BE2C (cell line): ENCODE data around the gene ASPSCR1.

ENCODE experiments used
- DNase-seq: peaks from one replicate; pipeline ENCODE4 v3.0.0-alpha.2; 2020
- H3K27me3 ChIP-seq: fragments of 250-450 bp; sonication (Bioruptor Pico); 2 replicates; pipeline ENCODE4 v1.5.1; 2020; ENCODE audit warnings: mild to moderate bottlenecking
- H3K36me3 ChIP-seq: fragments of 250-450 bp; sonication (Bioruptor Pico); 2 replicates; pipeline ENCODE4 v1.5.1; 2020; ENCODE audit warnings: mild to moderate bottlenecking
- H3K4me1 ChIP-seq: fragments of 250-450 bp; sonication (Bioruptor Pico); 2 replicates; pipeline ENCODE4 v1.5.1; 2020
- H3K4me3 ChIP-seq: 2 replicates; pipeline ENCODE4 v1.5.1; 2011; ENCODE audit warnings: low read depth, low read length
- H3K9me3 ChIP-seq: fragments of 250-450 bp; sonication (Bioruptor Pico); 2 replicates; pipeline ENCODE4 v1.5.1; 2020
- TF ChIP-seq, protein P1 (sequence below): IDR thresholded peaks from 2 replicates; pipeline ENCODE4 v1.5.1; 2012; ENCODE audit warnings: mild to moderate bottlenecking, low read depth, low read length

The ASPSCR1 gene

DNA sequence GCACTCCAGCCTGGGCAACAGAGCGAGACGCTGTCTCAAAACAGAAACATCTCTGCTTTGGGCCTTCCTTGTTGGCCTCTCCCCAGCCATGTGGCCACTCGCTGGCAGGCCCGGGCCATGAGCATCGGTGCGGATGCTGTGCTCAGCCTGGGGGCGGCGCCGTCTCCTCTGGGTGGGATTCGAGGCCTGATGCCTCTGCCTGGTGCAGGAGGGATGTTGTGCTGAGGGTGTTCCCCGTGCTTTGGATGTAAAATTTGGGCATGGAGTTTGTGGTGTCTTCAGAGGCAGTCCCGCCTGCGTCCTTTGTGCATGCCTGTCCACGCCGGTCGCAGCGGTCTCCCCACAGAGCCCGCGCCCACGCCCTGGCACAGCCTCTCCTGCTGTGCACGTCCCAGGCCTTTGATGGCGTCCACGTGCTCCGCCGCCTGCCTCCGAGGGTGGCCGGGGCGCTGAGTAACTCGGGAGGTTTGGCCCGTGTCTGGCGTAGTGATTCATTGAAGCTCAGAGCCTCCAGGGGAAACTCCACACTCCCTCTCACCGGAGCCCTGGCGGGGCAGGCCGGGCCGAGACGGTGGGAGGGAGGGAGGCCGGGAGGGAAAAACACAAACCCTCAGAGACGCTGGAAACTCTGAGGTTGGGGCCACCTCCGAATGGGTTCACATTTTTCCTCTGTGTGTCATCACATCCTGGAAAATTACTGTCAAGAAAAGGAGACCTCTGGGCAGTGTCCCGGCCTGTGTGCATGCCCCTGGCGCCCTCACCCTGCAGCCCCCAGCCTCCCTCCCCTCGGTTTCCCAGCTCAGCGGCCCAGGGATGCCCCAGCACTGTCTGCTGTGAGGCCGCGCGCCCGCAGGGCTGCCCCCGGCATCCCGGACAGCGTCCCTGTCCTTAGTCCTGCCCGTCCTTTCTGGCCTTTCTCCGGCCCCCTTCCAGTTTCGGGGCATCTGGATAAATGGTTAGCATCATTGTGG lies 26.3 kb downstream of the ASPSCR1 start:
- TF ChIP-seq, protein P1, sequence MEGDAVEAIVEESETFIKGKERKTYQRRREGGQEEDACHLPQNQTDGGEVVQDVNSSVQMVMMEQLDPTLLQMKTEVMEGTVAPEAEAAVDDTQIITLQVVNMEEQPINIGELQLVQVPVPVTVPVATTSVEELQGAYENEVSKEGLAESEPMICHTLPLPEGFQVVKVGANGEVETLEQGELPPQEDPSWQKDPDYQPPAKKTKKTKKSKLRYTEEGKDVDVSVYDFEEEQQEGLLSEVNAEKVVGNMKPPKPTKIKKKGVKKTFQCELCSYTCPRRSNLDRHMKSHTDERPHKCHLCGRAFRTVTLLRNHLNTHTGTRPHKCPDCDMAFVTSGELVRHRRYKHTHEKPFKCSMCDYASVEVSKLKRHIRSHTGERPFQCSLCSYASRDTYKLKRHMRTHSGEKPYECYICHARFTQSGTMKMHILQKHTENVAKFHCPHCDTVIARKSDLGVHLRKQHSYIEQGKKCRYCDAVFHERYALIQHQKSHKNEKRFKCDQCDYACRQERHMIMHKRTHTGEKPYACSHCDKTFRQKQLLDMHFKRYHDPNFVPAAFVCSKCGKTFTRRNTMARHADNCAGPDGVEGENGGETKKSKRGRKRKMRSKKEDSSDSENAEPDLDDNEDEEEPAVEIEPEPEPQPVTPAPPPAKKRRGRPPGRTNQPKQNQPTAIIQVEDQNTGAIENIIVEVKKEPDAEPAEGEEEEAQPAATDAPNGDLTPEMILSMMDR: no peak
- Histone ChIP-seq H3K4me3 (no peak overlapping the region), H3K9me3 (no peaks in the 10 kb centered on the region), H3K4me1 (peaks cover 23% of the 10 kb centered on the region), H3K36me3 (no peaks in the 10 kb centered on the region; the same call in 1 of the 2 replicates), H3K27me3 (no peaks in the 10 kb centered on the region)
- peak; percentile 72 for DNase-seq

DNA sequence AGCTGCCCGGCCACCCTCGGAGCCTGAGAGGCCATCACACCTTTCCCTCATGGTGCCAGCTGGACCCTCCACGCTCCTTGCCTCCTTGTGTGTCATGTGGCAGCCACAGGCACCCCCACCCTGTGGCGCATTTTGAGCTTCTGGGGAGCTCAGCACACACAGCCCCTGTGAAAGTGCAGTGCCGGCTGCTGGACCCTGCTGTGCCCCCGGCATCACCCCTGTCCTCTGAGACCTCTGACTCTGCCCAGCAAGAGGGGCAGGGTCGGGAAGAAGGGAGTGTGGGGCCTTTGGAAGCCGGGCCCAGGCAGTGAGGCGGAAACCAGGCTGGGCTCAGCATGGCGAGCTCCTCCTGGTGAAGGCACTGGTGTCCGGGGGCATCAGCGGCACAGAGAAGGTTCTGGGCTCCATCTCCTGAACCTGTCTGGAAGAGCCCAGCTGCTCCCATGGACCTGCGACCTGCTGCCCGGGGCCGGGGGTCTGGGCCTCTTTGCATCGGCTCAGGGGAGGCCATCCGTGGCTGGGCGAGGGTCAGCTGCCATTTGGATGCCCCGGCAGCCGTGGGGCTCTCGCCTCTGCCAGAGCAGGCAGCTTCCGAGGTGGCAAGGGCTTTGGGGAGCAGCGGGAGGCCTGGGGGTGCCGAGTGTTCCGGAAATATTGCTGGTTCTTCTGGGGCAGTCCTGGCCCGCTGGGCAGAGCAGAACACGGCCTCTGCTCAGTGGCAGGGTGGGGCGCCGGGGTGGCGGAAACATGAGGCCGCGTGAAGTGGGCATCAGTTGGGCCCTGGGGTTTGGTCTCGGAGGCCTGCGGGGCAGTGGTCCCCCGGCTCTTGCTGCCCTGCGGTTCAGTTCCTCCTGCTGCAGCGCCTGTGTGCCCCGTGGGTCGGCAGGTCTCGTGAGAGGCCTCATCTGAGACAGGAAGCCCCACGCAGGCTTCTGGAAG lies 27.4 kb downstream of the ASPSCR1 start:
- H3K9me3 ChIP-seq: no peaks in the 10 kb centered on the region
- no peak for DNase-seq
- H3K4me3 ChIP-seq: no peak overlapping the region
- TF ChIP-seq, protein P1: no peak
- no peaks in the 10 kb centered on the region; the same call in 1 of the 2 replicates for H3K36me3 ChIP-seq
- H3K27me3 ChIP-seq: no peaks in the 10 kb centered on the region
- H3K4me1 ChIP-seq: peaks cover 23% of the 10 kb centered on the region

DNA sequence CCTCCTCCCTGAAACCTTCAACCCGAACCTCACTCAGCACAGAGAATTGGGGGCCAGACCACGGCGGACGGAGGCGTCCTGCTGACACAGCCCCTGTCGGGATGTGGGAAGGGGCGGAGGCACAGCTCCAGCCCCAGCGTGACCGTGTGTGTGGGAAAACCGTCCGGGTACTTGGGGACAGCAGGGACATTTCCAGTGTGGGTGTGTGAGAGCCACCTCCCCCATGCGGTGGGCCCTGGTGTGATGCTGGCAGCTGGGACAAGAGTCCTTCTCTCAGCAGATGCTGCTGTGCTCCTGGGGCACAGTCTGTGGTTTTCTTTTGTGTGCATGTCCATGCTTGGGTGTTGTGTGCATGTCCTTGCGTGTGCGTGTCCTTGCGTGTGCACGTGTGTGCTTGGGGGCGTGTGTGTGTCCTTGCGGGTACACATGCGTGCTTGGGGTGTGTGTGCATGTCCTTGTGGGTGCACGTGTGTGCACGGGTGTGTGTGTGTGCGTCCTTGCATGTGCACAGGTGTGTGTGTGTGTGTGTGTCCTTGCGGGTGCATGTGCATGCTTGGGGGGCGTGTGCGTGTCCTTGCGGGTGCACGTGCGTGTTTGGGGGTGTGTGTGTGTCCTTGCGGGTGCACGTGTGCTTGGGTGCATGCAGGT lies 28.4 kb downstream of the ASPSCR1 start:
- DNase-seq: no peak
- Histone ChIP-seq H3K36me3 (no peaks in the 10 kb centered on the region; the same call in 1 of the 2 replicates), H3K4me3 (no peak overlapping the region), H3K4me1 (peaks cover 23% of the 10 kb centered on the region), H3K9me3 (no peaks in the 10 kb centered on the region), H3K27me3 (no peaks in the 10 kb centered on the region)
- TF ChIP-seq, protein P1: no peak

DNA sequence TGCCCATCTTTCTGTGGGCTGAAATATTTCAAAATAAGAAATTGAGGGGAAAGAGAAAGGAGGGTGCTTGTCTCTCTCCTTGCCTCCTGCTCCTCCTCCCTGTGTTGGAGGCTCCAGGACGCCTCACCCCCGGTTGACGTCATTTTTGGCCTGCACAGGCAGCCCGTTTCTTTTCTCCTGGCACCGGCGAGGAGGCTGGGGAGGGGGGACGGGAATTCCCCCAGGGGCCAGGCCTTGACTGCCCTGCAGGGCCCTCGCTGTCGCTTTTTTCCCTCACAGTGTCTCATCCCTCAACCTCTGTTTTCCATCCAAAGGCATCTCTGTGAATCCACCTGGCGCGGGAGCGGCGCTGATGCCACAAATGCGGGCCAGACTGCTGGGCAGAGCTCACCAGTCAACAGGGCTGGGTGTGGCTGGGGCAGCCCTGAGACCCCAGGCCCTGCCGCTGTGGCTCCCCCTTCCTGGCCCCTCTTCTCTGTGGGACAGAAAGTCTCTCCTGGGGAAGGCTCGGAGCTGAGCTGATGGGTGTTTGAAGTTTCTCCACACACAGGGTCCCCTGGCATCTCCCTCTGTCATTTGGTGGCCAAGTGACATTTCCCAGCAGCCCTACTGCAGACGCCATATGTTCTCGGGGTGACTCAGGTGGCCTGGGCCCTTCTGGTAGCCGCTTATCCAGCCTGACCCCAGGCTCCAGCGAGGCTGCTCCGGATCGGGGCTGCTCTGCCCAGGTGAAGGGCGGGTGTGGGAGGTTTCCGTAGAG lies 29.2 kb downstream of the ASPSCR1 start:
- no peaks in the 10 kb centered on the region; the same call in none of the 2 replicates for H3K36me3 ChIP-seq
- no peak overlapping the region for H3K4me3 ChIP-seq
- TF ChIP-seq, protein P1: no peak
- peak; percentile 73 for DNase-seq
- H3K27me3 ChIP-seq: no peaks in the 10 kb centered on the region
- no peaks in the 10 kb centered on the region for H3K9me3 ChIP-seq
- H3K4me1 ChIP-seq: peaks cover 23% of the 10 kb centered on the region

DNA sequence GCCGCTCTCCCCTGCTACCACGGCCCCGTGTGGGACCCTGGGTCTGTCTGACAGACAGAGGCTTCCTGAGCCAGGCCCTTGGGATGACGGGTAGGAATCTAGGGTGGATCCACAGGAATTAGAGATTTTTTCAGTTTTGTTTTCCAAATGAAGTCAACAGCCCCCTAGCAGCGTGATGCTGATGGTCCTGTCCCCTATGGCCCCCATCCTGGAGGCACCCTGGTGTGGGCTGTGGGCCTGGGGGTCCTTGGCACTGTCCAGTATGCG lies 29.7 kb downstream of the ASPSCR1 start:
- H3K27me3 ChIP-seq: no peaks in the 10 kb centered on the region
- peaks cover 5% of the 10 kb centered on the region for H3K36me3 ChIP-seq
- TF ChIP-seq, protein P1: no peak
- no peaks in the 10 kb centered on the region for H3K9me3 ChIP-seq
- no peak overlapping the region for H3K4me3 ChIP-seq
- H3K4me1 ChIP-seq: peaks cover 24% of the 10 kb centered on the region
- no peak for DNase-seq
